Measurements from ENCODE around the gene CDC45. TPM values are rescaled to one million over a fixed set of nuclear protein-coding genes. Genes with fewer than 3 reads are reported as not detected.
"Not testable (repeated sequence)": the region's sequence is repeated elsewhere in the genome, so short reads cannot be mapped to it uniquely, and the experiment has no call there.

CDC45 gene
- 10 to 100 TPM; 18.1 to 19.6 (median 18.7) TPM for polyA plus RNA-seq (ENCODE audit: insufficient read length in 3 of 3)
- long read RNA-seq, donor 1, partial matches to known transcripts = 0 of 5 reads
- long read RNA-seq, donor 1, other reads (novel, unspliced or antisense) = 0 of 5 reads
- long read RNA-seq, donor 2, partial matches to known transcripts = 0 of 8 reads
- long read RNA-seq, donor 2, other reads (novel, unspliced or antisense) = 0 of 8 reads
- long read RNA-seq, donor 3, partial matches to known transcripts = 0 of 1 reads
- long read RNA-seq, donor 3, other reads (novel, unspliced or antisense) = 0 of 1 reads
- long read RNA-seq, donor 4, partial matches to known transcripts = 11 of 15 reads
- long read RNA-seq, donor 4, other reads (novel, unspliced or antisense) = 0 of 15 reads
- long read RNA-seq, donor 5, partial matches to known transcripts = 0 of 1 reads
- long read RNA-seq, donor 5, other reads (novel, unspliced or antisense) = 0 of 1 reads
- long read RNA-seq, donor 6, partial matches to known transcripts = 0 of 5 reads
- long read RNA-seq, donor 6, other reads (novel, unspliced or antisense) = 0 of 5 reads
- long read RNA-seq, donor 7, partial matches to known transcripts = 0 of 7 reads
- long read RNA-seq, donor 7, other reads (novel, unspliced or antisense) = 0 of 7 reads
- long read RNA-seq, donor 8 = 0 reads
- long read RNA-seq, donor 9, partial matches to known transcripts = 8 of 12 reads
- long read RNA-seq, donor 9, other reads (novel, unspliced or antisense) = 0 of 12 reads
- long read RNA-seq, donor 10, partial matches to known transcripts = 0 of 4 reads
- long read RNA-seq, donor 10, other reads (novel, unspliced or antisense) = 0 of 4 reads
- long read RNA-seq, donor 11, partial matches to known transcripts = 0 of 2 reads
- long read RNA-seq, donor 11, other reads (novel, unspliced or antisense) = 0 of 2 reads
- long read RNA-seq, donor 12, partial matches to known transcripts = 5 of 10 reads
- long read RNA-seq, donor 12, other reads (novel, unspliced or antisense) = 0 of 10 reads
- long read RNA-seq, donor 13, partial matches to known transcripts = 0 of 1 reads
- long read RNA-seq, donor 13, other reads (novel, unspliced or antisense) = 0 of 1 reads
- long read RNA-seq, donor 14, transcript CDC45-201 (19 exons, 1,976 nt) = major isoform, 7 of 298 reads
- long read RNA-seq, donor 14, partial matches to known transcripts = 291 of 298 reads
- long read RNA-seq, donor 14, other reads (novel, unspliced or antisense) = 0 of 298 reads
- long read RNA-seq, donor 15, partial matches to known transcripts = 0 of 2 reads
- long read RNA-seq, donor 15, other reads (novel, unspliced or antisense) = 0 of 2 reads
- long read RNA-seq, donor 16, partial matches to known transcripts = 218 of 223 reads
- long read RNA-seq, donor 16, other reads (novel, unspliced or antisense) = 0 of 223 reads

DNA sequence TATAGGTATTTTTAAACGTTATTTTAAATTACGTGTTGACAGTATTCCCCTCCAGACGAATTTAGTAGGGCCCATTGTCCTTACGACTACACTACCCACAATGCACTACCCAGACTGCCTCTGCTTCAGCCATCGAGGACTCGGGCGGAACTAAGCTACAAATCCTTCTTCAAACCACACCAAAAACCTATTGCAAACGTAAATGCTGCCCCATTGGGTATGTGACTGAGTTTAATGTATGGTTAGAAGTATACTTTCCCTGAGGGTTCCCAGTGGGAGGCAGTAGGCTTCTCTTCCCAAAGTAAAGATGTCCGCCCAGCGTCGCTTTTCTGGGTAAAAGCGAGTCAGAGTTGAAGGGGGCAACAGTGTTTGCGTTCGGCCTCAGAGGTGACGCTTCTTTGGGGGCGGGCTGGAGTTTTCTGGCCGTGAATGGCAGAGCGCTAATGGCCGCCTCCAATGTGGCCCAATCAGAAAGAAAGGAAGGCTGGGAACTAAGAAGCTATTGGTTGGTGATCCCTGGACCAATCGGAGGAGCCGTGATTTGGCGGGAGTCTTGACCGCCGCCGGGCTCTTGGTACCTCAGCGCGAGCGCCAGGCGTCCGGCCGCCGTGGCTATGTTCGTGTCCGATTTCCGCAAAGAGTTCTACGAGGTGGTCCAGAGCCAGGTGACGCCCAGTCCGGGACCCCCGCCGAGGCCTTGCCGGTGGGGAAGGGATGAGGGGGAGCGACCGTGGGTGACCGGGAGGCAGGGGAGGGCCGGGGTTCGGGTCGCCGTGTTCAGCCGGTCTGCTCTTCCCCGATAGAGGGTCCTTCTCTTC is at the start of gene CDC45:
TSS of gene CDC45 (plus strand) at position 566 of the 818 bp plus-strand sequence. CDS start at position 615, 49 bp downstream.
- DNase-seq = peak; percentile 99

GRCh38 chr22:19429950-19430889 is 49.5 kb upstream of the CDC45 start:
- no peak for DNase-seq

- DNase-seq = no peak
Measured at GRCh38 chr22:19430890-19431541, 48.7 kb upstream of the CDC45 start.

DNA sequence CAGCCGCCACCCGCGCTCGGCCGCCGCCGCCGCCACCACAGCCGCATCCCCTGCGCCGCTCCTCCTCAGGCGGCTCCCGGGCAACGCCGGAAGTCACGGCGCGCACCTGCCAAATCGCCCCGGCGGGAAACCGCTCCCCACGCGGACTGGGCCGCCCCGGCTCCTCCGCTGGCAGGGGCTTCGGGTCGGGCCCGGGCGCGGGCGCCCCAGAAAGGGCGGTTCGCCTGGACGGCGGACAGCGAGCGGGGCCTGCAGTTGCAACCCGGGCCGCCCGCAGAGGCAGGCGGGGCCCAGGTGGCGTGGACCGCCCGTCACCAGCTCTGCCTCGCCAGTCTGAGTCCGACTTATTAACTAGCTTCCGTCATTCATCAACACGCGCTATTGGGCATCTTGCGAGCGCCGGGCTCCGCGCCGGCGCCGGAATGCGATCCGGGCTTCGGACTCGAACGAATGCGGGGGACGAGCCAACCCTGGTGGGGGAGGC is 48.0 kb upstream of the CDC45 start, which contains the start of gene HIRA:
TSS of gene HIRA (minus strand) at position 85 of the 484 bp plus-strand sequence. CDS start 257 bp downstream, outside the sequence.
- peak; percentile 76 for DNase-seq

- DNase-seq = peak; percentile 91
Measured at GRCh38 chr22:19432133-19432851, 47.4 kb upstream of the CDC45 start, which contains the start of gene MRPL40. Gene MRPL40, plus strand, starts transcription at chr22:19432545. Its CDS starts 10 bp downstream, at chr22:19432555.

DNA sequence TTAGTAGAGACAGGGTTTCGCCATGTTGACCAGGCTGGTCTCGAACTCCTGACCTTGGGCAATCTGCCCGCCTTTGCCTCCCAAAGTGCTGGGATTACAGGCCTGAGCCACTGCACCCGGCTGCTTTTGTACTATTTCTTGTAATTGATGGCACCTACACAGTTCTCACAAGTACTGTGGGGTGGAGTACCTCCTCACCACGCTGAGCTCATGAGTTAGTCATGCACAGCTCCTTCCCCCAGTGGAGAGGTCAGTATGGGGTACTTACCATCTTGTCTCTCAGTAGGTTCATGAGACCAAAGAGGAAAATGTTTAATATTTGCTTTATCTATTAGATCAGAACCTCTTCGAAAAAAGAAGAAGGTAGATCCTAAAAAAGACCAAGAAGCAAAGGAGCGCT is 45.3 kb upstream of the CDC45 start:
- DNase-seq = no peak

DNA sequence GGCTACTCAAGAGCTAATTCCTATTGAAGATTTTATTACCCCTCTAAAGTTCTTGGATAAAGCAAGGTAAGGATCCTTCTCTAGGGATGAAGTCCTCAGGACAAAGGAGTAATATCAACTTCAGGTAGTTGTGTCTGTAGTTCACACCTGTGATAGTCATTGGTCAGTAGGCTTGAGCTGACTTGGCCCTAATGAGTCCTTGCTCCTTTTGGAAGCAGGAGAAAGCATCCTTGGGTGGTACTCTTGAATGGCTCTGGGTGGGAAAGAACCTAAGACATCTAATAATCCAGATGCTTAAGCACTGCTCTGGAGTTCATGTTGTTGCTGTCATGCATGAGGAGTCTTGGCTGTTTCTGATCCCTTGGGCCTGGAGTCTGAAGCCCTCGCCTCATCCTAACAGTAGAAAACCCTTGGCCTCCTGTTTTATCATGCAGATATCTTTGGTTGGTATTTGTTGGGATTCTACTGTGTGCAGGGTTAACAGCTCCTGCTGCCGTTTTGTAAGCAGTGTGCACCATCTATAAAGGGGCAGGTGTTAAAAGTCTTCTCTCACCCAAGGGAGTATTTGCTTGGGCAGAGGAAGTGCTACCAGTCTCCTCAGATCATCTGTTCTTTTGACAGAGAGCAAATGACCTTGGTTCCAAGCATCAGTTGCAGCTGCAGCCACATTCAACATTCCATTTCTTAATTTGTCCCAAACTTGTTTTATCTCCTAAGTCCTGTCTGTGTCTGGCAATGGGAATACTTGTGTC is 44.7 kb upstream of the CDC45 start:
- no peak for DNase-seq

DNA sequence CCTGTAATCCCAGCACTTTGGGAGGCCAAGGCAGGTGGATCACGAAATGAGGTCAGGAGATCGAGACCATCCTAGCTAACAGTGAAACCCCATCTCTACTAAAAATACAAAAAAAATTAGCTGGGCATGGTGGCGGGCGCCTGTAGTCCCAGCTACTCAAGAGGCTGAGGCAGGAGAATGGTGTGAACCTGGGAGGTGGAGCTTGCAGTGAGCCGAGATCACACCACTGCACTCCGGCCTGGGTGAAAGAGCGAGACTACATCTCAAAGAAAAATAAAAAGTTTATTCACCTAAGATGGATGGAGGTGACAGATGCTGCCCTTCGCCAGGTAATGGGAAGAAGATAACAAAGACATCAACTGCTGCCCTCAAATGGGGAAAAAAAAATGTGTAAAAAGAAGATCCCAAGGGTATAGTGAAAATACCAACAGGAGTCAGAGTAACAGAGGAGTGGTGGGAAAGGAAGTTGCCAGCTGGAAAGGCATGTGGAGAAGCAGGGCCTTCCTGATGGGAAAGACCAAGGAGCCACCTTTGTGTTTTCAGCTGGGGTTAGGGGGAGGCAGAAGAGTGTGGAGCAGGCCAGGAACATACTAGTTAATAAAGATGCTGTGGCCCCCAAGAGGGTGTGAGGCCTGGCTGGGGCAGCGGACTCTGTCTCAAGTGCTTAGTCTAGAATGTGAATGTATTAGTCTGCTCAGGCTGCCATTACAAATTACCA is 43.1 kb upstream of the CDC45 start:
- not testable (repeated sequence) for DNase-seq

GRCh38 chr22:19438298-19438697 is 41.4 kb upstream of the CDC45 start:
- DNase-seq = no peak

- no peak for DNase-seq
Measured at GRCh38 chr22:19440411-19441195, 39.1 kb upstream of the CDC45 start.

GRCh38 chr22:19442166-19442565 is 37.6 kb upstream of the CDC45 start:
- no peak for DNase-seq

DNA sequence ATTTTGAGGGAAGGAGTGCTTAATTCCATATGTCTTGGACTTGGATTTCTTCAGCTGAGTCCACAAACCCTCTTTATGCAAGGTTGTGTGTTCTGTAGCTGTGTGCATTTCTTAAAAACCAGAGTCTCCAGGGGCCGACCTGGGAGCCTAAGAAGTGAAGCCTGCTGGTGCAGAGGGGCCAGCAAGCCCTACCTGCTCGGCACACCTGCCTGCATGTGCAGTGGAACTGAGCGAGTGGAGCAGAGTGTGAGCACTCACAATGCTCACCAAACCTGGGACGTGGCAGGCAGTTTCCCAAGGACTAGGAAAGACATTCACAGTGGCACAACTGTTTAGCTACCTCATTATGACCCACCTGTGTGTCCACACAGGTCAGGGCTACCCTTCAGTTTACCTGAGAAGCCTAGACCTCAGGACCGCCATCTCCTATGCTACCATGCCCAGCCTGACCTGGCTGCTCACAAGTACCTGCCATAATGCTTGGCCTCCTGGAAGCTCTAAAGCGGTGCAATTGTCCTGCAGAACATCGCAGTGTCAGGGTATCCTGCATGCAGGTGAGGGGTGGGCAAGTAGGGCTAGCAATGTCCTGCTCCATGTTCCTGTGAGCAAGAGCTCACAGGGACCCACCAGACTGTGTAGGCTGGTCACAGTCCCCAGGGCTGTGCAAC is 36.0 kb upstream of the CDC45 start:
- no peak for DNase-seq

- not testable (repeated sequence) for DNase-seq
Measured at GRCh38 chr22:19445279-19445982, 34.3 kb upstream of the CDC45 start.
